Gastrocnemius medialis (tissue), 4 donors: ENCODE data around the gene STX10.

Source experiments
- POLR2A ChIP-seq, 2 donors: fragments of 450-650 bp; IDR thresholded peaks; one replicate each; pipeline ENCODE4 v1.6.1; 2017; ENCODE audit warnings: antibody characterized with exemption in 2 of 2, mild to moderate bottlenecking in 2 of 2, moderate library complexity in 2 of 2
- TF ChIP-seq, protein P1 (sequence below), 5 experiments: fragments of 450-650 bp in 3 of 5; fragments of 200-600 bp in 2 of 5; sonication (generic) in 2 of 5; IDR thresholded peaks in 4 of 5; conservative IDR thresholded peaks in 1 of 5; 1 replicate in 4 of 5; 2 replicates in 1 of 5; pipeline ENCODE4 v1.5.1; 2016 to 2019; ENCODE audit warnings: antibody characterized with exemption in 5 of 5, mild to moderate bottlenecking in 3 of 5, moderate library complexity in 3 of 5

DNA sequence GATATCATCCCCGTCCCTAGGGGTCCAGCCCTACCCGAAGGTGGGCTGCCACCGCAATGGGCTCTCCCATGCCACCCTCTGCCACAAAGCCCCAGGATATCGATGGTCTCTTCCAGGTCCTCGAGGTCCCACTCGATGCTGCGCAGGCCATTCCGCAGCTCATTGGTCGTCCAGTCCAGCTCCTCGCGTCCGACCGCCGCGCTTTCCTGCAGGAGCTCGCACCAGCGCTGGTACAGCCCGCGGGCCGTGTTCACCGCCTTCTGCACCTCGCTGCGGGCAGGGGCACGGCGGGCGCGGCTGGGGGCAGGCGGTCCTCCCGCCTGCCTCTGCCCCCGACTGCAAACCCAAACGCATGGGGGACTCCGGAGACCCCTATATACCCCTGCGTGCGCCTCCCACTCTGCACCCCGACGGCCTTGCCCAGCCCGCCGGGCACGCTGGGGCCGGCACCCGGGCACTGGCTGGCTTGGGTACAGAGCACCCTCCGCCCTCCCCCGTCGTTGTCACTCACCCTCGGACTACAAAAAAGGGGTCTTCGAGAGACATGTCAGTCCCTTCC, 468 bp downstream of the STX10 start:
- TF ChIP-seq, protein P1, sequence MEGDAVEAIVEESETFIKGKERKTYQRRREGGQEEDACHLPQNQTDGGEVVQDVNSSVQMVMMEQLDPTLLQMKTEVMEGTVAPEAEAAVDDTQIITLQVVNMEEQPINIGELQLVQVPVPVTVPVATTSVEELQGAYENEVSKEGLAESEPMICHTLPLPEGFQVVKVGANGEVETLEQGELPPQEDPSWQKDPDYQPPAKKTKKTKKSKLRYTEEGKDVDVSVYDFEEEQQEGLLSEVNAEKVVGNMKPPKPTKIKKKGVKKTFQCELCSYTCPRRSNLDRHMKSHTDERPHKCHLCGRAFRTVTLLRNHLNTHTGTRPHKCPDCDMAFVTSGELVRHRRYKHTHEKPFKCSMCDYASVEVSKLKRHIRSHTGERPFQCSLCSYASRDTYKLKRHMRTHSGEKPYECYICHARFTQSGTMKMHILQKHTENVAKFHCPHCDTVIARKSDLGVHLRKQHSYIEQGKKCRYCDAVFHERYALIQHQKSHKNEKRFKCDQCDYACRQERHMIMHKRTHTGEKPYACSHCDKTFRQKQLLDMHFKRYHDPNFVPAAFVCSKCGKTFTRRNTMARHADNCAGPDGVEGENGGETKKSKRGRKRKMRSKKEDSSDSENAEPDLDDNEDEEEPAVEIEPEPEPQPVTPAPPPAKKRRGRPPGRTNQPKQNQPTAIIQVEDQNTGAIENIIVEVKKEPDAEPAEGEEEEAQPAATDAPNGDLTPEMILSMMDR (IDR thresholded peaks at IDR 0.05 in 4 of 5, conservative IDR thresholded peaks at IDR 0.05 in 1 of 5): no peak
- TF ChIP-seq POLR2A (IDR thresholded peaks at IDR 0.05): no peak
